Liver (tissue), 3 donors: Measurements from ENCODE around the gene PVALEF.

Experiments used
- EGR1 ChIP-seq, 2 donors: IDR thresholded peaks; 2 replicates each; pipeline ENCODE4 v1.6.1; 2016 to 2018; ENCODE audit warnings: antibody characterized with exemption in 2 of 2, low read depth in 2 of 2
- FOXA2 ChIP-seq: IDR thresholded peaks from 2 replicates; pipeline ENCODE4 v1.6.1; 2016; ENCODE audit warnings: antibody characterized with exemption
- GABPA ChIP-seq, 2 donors: IDR thresholded peaks in 1 of 2; conservative IDR thresholded peaks in 1 of 2; 2 replicates each; pipeline ENCODE4 v1.6.1; 2016; ENCODE audit warnings: antibody characterized with exemption in 2 of 2, mild to moderate bottlenecking in 1 of 2, moderate library complexity in 1 of 2
- HNF4G ChIP-seq: IDR thresholded peaks from 2 replicates; pipeline ENCODE4 v1.6.1; 2016; ENCODE audit warnings: antibody characterized with exemption
- NR2F2 ChIP-seq: IDR thresholded peaks from 2 replicates; pipeline ENCODE4 v1.6.1; 2016; ENCODE audit warnings: antibody characterized with exemption
- RAD21 ChIP-seq, 2 donors: IDR thresholded peaks; 2 replicates each; pipeline ENCODE4 v1.6.1; 2016; ENCODE audit warnings: antibody characterized with exemption in 2 of 2, mild to moderate bottlenecking in 2 of 2
- SP1 ChIP-seq: IDR thresholded peaks from 2 replicates; pipeline ENCODE4 v1.6.1; 2018; ENCODE audit warnings: antibody characterized with exemption, mild to moderate bottlenecking
- TAF1 ChIP-seq: conservative IDR thresholded peaks from 2 replicates; pipeline ENCODE4 v1.6.1; 2016; ENCODE audit warnings: antibody characterized with exemption, mild to moderate bottlenecking
- YY1 ChIP-seq: IDR thresholded peaks from 2 replicates; pipeline ENCODE4 v1.6.1; 2016; ENCODE audit warnings: antibody characterized with exemption, mild to moderate bottlenecking
- TF ChIP-seq, protein P1 (sequence below): fragments of 150-350 bp; IDR thresholded peaks from 2 replicates; pipeline ENCODE4 v1.5.1; 2017; ENCODE audit warnings: improper control_type of control experiment, low read depth, low read length; ENCODE audit not compliant: missing input control
- TF ChIP-seq, protein P2 (sequence below): IDR thresholded peaks from 2 replicates; pipeline ENCODE4 v1.6.1; 2016; ENCODE audit warnings: antibody characterized with exemption, mild to moderate bottlenecking
- TF ChIP-seq, protein P3 (sequence below): IDR thresholded peaks from 2 replicates; pipeline ENCODE4 v1.6.1; 2016; ENCODE audit warnings: antibody characterized with exemption
- TF ChIP-seq, protein P4 (sequence below): IDR thresholded peaks from 2 replicates; pipeline ENCODE4 v1.6.1; 2016; ENCODE audit warnings: antibody characterized with exemption
- donor health status: healthy.
- donor health status: healthy.

DNA sequence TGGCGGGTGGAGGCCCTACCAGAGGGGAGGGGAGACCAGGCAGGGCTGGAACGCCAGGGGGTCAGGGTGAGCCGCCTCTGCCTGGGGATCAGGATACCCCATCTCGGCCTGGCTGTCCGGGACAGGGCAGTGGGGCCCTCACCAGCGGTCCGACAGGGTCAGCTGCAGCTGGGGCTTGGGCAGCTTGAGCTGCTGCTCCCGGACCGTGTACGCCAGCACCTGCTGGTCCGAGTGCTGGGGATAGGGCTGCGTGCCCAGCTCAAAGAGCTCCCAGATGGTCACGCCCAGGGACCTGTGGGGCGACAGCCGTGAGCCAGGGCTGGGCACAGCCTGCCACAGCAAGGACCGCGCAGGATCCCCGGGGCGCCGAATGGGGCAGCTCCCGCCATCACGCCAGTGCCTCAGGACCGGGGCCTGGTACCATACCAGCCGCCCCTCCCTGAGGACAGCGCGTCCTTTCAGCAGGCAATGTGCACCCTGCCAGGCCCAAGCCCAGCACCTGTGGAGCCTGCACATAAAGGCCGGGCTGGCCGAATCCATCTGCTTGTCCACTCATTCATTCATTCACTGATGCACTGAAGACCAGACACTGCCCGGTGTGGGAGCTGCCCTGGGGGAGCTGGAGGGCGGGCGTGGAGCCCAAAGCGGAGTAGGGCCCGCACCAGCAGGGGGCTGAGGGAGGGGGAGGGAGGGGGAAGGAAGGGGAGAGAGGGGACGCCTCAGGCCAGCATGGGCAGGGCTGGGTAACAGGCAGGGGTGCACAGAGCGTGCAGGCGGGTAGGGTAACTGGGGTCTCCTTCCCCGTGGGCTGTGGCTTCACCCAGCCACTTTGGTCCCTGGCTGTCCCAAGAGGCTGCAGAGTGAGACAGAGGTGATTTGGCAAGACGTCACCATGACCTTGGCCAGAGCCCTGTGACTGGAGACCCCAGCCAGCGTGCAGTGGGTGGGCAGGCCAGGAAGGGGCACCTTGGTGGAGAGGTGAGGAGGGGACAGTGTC is 42.0 kb upstream of the PVALEF start:
- TF ChIP-seq SP1 = no peak
- no peak for TF ChIP-seq GABPA (IDR thresholded peaks at IDR 0.05 in 1 of 2, conservative IDR thresholded peaks at IDR 0.05 in 1 of 2)
- TF ChIP-seq, protein P1, sequence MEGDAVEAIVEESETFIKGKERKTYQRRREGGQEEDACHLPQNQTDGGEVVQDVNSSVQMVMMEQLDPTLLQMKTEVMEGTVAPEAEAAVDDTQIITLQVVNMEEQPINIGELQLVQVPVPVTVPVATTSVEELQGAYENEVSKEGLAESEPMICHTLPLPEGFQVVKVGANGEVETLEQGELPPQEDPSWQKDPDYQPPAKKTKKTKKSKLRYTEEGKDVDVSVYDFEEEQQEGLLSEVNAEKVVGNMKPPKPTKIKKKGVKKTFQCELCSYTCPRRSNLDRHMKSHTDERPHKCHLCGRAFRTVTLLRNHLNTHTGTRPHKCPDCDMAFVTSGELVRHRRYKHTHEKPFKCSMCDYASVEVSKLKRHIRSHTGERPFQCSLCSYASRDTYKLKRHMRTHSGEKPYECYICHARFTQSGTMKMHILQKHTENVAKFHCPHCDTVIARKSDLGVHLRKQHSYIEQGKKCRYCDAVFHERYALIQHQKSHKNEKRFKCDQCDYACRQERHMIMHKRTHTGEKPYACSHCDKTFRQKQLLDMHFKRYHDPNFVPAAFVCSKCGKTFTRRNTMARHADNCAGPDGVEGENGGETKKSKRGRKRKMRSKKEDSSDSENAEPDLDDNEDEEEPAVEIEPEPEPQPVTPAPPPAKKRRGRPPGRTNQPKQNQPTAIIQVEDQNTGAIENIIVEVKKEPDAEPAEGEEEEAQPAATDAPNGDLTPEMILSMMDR = no peak
- TF ChIP-seq, protein P2, sequence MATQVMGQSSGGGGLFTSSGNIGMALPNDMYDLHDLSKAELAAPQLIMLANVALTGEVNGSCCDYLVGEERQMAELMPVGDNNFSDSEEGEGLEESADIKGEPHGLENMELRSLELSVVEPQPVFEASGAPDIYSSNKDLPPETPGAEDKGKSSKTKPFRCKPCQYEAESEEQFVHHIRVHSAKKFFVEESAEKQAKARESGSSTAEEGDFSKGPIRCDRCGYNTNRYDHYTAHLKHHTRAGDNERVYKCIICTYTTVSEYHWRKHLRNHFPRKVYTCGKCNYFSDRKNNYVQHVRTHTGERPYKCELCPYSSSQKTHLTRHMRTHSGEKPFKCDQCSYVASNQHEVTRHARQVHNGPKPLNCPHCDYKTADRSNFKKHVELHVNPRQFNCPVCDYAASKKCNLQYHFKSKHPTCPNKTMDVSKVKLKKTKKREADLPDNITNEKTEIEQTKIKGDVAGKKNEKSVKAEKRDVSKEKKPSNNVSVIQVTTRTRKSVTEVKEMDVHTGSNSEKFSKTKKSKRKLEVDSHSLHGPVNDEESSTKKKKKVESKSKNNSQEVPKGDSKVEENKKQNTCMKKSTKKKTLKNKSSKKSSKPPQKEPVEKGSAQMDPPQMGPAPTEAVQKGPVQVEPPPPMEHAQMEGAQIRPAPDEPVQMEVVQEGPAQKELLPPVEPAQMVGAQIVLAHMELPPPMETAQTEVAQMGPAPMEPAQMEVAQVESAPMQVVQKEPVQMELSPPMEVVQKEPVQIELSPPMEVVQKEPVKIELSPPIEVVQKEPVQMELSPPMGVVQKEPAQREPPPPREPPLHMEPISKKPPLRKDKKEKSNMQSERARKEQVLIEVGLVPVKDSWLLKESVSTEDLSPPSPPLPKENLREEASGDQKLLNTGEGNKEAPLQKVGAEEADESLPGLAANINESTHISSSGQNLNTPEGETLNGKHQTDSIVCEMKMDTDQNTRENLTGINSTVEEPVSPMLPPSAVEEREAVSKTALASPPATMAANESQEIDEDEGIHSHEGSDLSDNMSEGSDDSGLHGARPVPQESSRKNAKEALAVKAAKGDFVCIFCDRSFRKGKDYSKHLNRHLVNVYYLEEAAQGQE = no peak
- TF ChIP-seq YY1 = no peak
- TF ChIP-seq EGR1 (IDR thresholded peaks at IDR 0.05; ENCODE audit: low read depth in 2 of 2) = no peak
- no peak for TF ChIP-seq RAD21 (IDR thresholded peaks at IDR 0.05)
- no peak for TF ChIP-seq HNF4G
- TF ChIP-seq, protein P3, sequence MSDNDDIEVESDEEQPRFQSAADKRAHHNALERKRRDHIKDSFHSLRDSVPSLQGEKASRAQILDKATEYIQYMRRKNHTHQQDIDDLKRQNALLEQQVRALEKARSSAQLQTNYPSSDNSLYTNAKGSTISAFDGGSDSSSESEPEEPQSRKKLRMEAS = no peak
- no peak for TF ChIP-seq TAF1
- TF ChIP-seq FOXA2 = no peak
- TF ChIP-seq, protein P4, sequence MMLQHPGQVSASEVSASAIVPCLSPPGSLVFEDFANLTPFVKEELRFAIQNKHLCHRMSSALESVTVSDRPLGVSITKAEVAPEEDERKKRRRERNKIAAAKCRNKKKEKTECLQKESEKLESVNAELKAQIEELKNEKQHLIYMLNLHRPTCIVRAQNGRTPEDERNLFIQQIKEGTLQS = no peak
- TF ChIP-seq NR2F2 = no peak
